Measurements from ENCODE around the gene REXO1.

Gene REXO1

GRCh38 chr19:1826557-1827521, 21.4 kb downstream of the REXO1 start:
- DNase-seq = no peak

DNA sequence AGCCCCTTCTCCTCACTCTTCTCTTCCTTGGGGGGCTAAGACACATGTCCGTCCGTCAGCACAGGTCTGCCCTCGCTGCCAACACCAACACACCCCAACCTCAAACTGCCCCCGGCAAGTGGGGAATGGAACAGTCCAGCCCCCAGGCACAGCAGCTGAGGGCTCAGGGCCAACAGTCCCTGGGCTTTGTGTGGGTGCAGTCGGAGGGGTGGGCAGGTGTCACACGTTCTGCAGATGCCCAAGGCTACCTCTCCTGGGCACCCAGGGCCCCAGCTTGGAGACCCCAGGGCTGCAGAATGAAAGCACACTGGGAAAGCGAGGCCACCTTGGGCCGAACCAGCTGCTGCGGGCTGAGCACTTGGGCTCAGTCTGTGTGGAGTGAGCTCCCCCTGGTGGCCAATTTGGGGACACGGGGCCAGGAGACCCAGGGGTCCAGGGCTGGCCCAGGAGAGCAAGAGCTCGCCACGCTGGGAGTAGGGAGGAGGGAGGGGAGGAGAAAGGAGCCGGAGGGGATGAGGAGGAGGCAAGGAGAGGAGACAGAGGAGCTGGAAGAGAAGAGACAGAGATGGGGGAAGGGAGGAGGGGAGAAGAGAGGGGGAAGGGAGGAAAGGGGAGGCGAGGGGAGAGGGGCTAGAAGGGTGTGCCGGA, 22.2 kb downstream of the REXO1 start:
- DNase-seq = peak; percentile 80

GRCh38 chr19:1824252-1824622, 24.0 kb downstream of the REXO1 start:
- no peak for DNase-seq

DNA sequence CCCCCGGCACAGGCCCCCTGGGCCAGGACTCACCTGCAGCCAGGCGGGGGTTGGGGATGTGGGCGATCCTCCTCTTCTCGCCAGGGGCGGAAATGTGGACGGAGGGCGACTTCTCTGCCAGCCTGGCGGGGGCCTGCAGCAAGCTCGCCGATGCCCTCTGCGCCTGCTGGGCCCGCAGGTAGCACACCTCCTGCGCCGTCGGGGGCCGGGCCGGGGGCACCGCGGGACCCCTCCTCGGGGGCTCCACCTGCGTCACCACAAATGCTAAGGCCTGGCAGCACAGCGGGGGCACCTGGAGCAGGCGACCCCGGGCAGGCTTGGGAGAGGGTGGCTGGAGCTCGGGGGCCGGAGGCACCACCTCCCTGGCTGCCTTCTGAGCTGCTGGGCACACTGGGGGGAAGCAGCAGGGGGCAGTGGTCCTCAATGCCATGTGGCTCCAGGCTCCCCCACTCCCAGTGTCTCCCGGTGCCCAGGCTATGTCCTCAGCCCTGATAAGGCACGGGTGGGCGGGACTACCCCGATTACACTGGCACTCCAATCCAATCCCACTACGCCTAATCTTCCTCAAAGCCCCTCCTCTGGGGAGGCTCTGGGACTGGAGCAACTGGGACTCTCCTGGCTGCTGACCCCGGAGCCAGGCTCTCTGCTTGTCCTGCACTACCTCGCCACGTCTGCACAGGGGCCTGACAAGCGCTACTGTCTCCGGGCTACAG, 24.6 kb downstream of the REXO1 start:
- no peak for DNase-seq

DNA sequence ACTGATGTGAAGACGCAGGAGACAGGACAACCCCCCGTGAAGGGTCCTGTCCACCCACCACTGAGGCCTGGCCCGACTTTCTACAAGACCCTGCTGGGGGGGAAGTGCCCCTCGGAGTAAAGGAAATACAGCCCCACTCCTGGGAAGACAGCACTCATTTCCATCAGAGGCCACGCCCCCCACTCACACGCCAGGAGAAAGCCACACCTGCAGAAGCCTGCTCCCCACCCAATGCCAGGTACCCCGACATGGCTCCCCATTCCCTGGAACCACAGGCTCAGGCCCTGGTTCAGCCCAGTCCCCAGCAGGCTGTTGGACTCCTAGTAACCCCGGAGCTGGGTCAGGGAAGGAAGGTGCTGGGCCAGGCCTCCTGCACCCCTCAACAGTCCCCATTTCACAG, 25.3 kb downstream of the REXO1 start:
- no peak for DNase-seq

DNA sequence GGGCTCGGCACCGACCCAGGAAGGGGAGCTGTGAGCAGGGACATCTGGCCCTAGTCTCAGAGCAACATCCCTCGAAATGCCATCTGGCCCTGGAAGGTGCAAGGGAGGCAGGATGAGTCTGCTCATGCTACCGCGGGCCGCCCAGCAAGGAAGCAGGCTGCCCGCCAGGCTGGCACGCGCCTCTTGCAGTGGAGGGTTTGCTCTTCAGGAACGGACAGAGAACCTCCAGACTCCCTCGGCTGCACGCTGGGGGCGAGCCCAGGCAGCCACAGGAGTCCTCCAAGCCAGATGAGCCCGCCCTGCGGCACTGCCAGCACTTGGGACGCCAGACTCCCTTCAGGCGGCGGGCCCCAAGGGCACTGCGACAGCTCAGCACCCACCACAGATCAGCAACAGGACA, 26.1 kb downstream of the REXO1 start:
- no peak for DNase-seq

GRCh38 chr19:1819341-1820255, 28.7 kb downstream of the REXO1 start:
- no peak for DNase-seq

- no peak for DNase-seq
Observed at GRCh38 chr19:1818549-1819195, 29.6 kb downstream of the REXO1 start.

GRCh38 chr19:1817553-1818179, 30.6 kb downstream of the REXO1 start:
- no peak for DNase-seq

DNA sequence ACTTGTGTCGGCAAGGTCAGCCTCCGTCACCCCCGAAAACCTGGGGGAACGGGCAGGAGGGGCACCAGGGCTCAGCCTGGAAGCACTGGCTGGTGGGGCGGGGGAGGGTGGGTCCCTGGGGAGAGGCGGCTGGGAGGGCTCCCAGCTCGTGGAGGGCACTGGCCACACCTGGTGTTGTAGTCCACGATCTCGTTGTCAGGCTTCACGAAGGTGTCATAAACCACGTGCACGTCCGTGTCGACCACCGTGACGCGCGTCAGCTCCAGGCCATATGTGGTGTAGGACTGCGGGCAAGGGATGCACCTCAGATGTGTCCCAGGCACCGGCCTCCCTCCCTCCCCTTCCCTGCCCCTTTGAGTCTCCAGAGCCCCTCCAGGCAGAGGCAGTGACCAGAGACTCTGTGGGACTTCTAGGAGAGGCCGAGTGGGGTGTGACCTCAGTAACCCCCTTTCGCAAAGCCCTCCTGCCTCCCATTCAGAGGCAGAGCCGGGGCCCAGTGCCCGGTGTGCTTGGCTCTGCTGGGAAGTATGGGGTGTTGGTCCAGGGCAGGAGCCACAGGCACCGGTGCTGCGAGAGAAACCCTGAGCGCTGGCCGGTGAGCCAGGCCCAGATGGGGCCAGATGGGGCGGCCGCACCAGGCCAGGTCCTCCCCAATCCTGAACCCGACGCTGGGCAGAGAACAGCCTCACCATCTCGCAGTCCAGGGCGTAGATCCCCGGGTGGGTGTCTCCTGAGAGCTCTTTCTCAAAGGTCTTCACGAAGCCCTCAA, 31.6 kb downstream of the REXO1 start:
- DNase-seq = no peak

DNA sequence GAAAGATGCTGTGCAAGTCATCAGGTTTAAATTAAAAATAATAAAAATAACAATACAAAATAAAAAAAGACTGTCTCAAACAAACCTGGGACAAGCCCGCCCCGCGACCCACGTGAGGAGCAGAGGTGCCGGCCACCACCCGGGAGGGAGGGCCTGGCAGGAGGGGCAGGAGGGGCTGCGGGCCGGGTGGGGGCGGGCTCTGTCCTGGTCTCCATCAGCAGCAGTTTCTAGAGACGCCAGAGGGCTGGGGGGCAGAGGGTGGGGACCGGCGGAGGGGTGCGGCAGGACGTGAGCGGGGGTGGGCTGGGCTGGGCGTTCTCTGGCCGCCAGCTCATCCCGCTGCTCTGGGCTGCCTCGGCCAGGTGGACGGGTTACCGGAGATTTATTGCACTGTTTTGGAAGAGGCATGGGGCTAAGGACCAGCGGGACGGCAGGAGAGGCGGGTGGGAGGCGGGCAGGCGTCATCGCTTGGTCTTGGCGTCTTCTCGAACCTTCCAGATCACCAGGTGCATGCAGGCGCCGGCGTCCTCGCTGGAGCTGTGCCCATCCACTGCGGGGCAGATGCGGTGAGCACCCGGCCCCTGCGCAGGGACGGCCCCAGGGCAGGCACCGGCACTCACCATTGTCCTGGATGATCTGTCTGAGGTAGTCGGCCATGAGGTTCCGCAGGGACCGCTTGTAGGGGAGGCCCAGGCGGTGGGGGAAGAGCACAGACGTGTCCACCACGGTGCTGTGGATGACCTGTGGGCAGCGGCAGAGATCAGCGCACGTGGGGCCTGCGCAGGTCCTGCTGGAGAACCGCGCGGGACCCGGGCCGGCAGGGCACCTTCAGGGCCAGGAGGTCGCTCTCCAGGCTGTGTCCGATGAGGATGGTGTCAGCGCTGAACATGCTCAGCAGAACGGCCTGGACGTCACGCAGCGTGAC, 32.4 kb downstream of the REXO1 start:
- DNase-seq = no peak

- no peak for DNase-seq
Observed at GRCh38 chr19:1814833-1815604, 33.3 kb downstream of the REXO1 start.

- no peak for DNase-seq
Observed at GRCh38 chr19:1814391-1814790, 33.9 kb downstream of the REXO1 start.

- no peak for DNase-seq
Observed at GRCh38 chr19:1813192-1814182, 34.8 kb downstream of the REXO1 start.

DNA sequence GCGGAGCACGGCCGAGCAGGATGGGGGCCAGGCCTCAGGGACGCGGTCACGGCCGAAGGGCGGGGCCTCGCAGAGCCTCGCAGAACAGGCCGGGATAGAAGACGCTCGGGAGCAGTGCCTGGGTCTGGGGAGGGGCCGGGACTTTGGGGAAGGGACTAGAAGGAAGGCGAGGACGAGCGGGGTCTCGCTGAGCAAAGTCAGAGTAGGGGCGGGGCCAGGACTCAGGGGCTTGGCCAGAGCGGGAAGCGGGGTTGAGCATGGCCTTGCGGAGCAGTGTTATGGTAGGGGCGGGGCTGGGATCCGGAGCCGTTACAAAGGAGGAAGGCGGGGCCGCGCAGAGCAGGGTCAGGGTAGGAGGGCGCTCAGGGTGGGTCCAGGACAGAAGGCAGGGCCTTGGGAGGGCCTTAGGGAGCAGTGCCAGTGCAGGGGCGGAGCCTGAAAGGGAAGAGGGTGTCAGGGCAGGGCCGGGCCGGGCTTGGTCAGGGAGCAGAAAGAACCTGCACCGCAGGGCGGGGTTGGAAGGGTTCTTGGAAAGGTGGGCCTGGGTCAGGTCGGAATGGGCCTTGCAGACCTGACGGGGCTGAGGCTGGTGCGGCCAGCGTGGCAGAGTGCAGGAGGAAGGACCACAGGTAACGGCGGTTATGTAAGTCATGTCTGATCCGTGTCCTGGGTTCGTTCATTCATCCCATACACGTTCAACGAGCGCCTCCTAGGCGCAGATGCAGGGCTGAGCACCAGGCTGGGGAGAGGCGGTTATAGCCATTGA, 35.7 kb downstream of the REXO1 start:
- peak; percentile 72 for DNase-seq

DNA sequence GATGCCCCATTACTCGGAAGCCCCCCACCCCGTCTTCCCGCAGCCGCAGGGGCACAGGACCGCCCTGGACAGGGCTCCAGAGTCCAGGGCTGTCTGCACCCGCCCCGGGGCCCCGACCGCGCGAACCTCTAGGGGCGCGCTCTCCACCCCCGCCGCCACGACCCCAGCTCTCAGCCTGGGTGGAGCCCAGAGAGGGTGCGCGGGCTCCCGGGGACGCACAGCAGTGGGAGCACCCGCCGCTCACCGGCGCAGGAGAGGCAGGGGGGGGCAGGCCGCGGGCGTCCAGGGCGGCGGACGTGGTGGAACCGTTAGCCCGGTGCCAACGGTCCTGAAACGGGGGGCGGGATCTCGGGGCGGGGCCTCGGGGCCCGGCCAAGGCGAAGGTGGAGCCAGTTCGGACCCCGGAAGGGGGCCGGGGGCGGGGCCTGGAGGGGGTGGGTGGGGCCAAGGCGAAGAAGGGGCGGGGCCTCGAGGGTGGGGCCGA, 36.3 kb downstream of the REXO1 start, which contains the start of gene ATP8B3:
Gene ATP8B3 (minus strand): TSS at position 335 of the 484 bp plus-strand sequence. CDS start 540 bp downstream, outside the sequence.
- DNase-seq = no peak
